ENCODE measurements around the gene CUL3. TPM values are rescaled to one million over a fixed set of nuclear protein-coding genes. Genes with fewer than 3 reads are reported as not detected.
A peak's percentile ranks its signal among the peaks of the same experiment; 100 is the strongest.

Gene CUL3
- total and polyA plus RNA-seq, 2 of the 13 experiments (the other 11 are each of a cell fraction or from before 2014, with no cell fraction given) = 33.2 to 62.3 TPM

DNA sequence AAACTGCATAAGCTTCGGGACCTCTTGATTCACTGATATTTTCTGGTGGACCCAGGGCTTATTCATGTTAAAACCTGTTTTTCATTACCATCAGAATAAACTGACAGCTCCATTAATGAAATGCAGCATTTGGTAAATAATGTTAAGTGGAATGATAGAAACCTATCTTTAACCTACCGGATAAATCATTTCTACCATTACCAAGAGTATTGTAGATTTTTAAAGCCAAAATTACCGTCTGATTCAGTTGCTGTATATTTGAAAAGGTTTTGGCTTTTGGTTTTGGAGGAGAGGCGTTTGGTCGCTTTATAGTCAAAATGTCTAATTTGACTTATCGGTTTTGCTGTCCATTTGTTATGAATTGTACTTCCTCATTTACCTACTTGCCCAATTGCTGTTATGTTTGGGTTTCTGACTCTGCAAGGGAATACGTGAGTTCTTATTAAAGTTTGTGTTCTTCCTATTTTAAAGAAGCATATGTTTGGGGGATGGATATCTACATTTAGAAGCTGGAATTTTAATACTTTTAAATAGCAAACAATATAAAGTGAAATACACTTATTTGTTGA is 1.0 kb upstream of the CUL3 start (continued):
- TF ChIP-seq, protein P1, sequence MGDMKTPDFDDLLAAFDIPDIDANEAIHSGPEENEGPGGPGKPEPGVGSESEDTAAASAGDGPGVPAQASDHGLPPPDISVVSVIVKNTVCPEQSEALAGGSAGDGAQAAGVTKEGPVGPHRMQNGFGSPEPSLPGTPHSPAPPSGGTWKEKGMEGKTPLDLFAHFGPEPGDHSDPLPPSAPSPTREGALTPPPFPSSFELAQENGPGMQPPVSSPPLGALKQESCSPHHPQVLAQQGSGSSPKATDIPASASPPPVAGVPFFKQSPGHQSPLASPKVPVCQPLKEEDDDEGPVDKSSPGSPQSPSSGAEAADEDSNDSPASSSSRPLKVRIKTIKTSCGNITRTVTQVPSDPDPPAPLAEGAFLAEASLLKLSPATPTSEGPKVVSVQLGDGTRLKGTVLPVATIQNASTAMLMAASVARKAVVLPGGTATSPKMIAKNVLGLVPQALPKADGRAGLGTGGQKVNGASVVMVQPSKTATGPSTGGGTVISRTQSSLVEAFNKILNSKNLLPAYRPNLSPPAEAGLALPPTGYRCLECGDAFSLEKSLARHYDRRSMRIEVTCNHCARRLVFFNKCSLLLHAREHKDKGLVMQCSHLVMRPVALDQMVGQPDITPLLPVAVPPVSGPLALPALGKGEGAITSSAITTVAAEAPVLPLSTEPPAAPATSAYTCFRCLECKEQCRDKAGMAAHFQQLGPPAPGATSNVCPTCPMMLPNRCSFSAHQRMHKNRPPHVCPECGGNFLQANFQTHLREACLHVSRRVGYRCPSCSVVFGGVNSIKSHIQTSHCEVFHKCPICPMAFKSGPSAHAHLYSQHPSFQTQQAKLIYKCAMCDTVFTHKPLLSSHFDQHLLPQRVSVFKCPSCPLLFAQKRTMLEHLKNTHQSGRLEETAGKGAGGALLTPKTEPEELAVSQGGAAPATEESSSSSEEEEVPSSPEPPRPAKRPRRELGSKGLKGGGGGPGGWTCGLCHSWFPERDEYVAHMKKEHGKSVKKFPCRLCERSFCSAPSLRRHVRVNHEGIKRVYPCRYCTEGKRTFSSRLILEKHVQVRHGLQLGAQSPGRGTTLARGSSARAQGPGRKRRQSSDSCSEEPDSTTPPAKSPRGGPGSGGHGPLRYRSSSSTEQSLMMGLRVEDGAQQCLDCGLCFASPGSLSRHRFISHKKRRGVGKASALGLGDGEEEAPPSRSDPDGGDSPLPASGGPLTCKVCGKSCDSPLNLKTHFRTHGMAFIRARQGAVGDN (CRISPR knock-in tag; IDR thresholded peaks at IDR 0.05) = no peak
- TF ChIP-seq KLF16 (CRISPR knock-in tag; IDR thresholded peaks at IDR 0.05) (no peak; a peak in 1 of 4 replicates), ZSCAN20 (CRISPR knock-in tag; IDR thresholded peaks at IDR 0.05; ENCODE audit: borderline replicate concordance) (0 out of 2 replicates have a peak, but pooled peaks have one; percentile 25), ZNF496 (CRISPR knock-in tag; IDR thresholded peaks at IDR 0.05; ENCODE audit: insufficient replicate concordance) (no peak), BRF2 (CRISPR knock-in tag; IDR thresholded peaks at IDR 0.05) (no peak), ZFP41 (CRISPR knock-in tag; IDR thresholded peaks at IDR 0.05; ENCODE audit: borderline replicate concordance) (no peak)
- TF ChIP-seq, protein P2, sequence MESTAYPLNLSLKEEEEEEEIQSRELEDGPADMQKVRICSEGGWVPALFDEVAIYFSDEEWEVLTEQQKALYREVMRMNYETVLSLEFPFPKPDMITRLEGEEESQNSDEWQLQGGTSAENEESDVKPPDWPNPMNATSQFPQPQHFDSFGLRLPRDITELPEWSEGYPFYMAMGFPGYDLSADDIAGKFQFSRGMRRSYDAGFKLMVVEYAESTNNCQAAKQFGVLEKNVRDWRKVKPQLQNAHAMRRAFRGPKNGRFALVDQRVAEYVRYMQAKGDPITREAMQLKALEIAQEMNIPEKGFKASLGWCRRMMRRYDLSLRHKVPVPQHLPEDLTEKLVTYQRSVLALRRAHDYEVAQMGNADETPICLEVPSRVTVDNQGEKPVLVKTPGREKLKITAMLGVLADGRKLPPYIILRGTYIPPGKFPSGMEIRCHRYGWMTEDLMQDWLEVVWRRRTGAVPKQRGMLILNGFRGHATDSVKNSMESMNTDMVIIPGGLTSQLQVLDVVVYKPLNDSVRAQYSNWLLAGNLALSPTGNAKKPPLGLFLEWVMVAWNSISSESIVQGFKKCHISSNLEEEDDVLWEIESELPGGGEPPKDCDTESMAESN (CRISPR knock-in tag; conservative IDR thresholded peaks at IDR 0.05) = no peak
